ENCODE data around the gene CNOT4.

DNA sequence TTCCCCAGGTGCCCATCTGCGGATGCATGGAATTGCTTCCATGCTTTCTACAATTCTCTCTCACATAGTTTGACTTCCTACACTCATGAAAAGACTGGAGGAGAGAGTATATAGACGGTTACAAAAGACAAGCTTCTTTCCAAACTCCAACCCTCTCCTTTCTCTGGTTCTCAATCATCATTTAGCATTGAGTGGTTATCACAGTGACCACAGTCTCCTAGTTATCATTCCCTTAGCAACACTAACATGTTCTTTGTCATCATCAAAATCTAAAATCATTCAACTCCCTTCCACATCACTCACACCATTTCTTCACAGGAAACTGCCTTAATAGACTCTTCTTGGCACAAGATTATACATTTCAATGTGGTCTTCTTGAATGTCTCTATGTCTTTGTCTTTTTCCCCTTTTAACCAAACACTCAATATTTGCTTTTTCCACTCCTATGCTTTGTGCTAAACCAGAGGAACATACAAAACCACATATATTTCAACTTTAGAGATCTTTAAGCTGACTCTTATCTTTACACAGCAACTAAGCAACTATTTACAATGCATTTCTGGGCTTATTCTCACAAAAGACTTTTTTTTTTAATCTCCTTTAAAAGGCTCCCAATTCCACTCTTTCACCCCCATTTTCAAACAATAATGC, 126.3 kb downstream of the CNOT4 start:
- TF ChIP-seq, protein P1, sequence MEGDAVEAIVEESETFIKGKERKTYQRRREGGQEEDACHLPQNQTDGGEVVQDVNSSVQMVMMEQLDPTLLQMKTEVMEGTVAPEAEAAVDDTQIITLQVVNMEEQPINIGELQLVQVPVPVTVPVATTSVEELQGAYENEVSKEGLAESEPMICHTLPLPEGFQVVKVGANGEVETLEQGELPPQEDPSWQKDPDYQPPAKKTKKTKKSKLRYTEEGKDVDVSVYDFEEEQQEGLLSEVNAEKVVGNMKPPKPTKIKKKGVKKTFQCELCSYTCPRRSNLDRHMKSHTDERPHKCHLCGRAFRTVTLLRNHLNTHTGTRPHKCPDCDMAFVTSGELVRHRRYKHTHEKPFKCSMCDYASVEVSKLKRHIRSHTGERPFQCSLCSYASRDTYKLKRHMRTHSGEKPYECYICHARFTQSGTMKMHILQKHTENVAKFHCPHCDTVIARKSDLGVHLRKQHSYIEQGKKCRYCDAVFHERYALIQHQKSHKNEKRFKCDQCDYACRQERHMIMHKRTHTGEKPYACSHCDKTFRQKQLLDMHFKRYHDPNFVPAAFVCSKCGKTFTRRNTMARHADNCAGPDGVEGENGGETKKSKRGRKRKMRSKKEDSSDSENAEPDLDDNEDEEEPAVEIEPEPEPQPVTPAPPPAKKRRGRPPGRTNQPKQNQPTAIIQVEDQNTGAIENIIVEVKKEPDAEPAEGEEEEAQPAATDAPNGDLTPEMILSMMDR (conservative IDR thresholded peaks at IDR 0.05), result no peak
- TF ChIP-seq EZH2 (IDR thresholded peaks at IDR 0.05; ENCODE audit: low read depth), result no peak

Measured in PC-9 (cell line).